IPS DF 6.9 (cell line): ENCODE data around the gene KCNN3.

ENCODE experiments used
- DNase-seq: peaks from one replicate; pipeline ENCODE4 v3.0.0-alpha.2; 2013; ENCODE audit warnings: low read depth, low spot score
- H3K27ac ChIP-seq: one replicate; pipeline ENCODE4 v1.5.1; 2013; ENCODE audit warnings: low read length, control low read depth
- H3K27me3 ChIP-seq: 2 replicates; pipeline ENCODE4 v1.6.1; 2013; ENCODE audit warnings: mild to moderate bottlenecking, low read length; ENCODE audit not compliant: control insufficient read depth, insufficient read depth
- H3K36me3 ChIP-seq: 2 replicates; pipeline ENCODE4 v1.6.1; 2013; ENCODE audit warnings: low read length; ENCODE audit not compliant: control insufficient read depth, insufficient read depth
- H3K4me1 ChIP-seq: 2 replicates; pipeline ENCODE4 v1.6.1; 2013; ENCODE audit warnings: low read length; ENCODE audit not compliant: control insufficient read depth, insufficient read depth
- H3K4me3 ChIP-seq: 2 replicates; pipeline ENCODE4 v1.5.1; 2013; ENCODE audit warnings: mild to moderate bottlenecking, low read length
- H3K9me3 ChIP-seq: 2 replicates; pipeline ENCODE4 v1.6.1; 2013; ENCODE audit warnings: low read length, inconsistent platforms; ENCODE audit not compliant: control insufficient read depth, insufficient read depth
- WGBS: extraction: QIAGEN DNeasy Blood & Tissue Kit; methylation state at CpG from one replicate; pipeline ENCODE4 v1.1.7; 2013; ENCODE audit warnings: mixed read lengths, missing lambda C conversion rate; ENCODE audit not compliant: insufficient read length, insufficient coverage; 5-methylcytosine and 5-hydroxymethylcytosine counted together

KCNN3 gene

GRCh38 chr1:154832384-154832783 is 37.7 kb downstream of the KCNN3 start:
- H3K4me3 ChIP-seq = no peak overlapping the region
- no CpG with 5 or more reads among the region's 2 CpGs for WGBS
- no peaks in the 10 kb centered on the region for H3K4me1 ChIP-seq
- H3K36me3 ChIP-seq = no peaks in the 10 kb centered on the region
- no peaks in the 10 kb centered on the region for H3K9me3 ChIP-seq
- H3K27me3 ChIP-seq = no peaks in the 10 kb centered on the region
- DNase-seq = no peak
- no peak overlapping the region for H3K27ac ChIP-seq

GRCh38 chr1:154831462-154831861 is 38.6 kb downstream of the KCNN3 start:
- no peak overlapping the region for H3K27ac ChIP-seq
- no CpG with 5 or more reads among the region's 2 CpGs for WGBS

GRCh38 chr1:154829062-154829461 is 41.0 kb downstream of the KCNN3 start:
- Histone ChIP-seq H3K9me3 (no peaks in the 10 kb centered on the region), H3K27me3 (no peaks in the 10 kb centered on the region), H3K4me3 (no peak overlapping the region), H3K4me1 (no peaks in the 10 kb centered on the region), H3K27ac (no peak overlapping the region), H3K36me3 (no peaks in the 10 kb centered on the region)
- WGBS = no CpG with 5 or more reads among the region's 5 CpGs
- no peak for DNase-seq

More at GRCh38 chr1:154831462-154831861, 38.6 kb downstream of the KCNN3 start:
- Histone ChIP-seq H3K36me3 (no peaks in the 10 kb centered on the region), H3K9me3 (no peaks in the 10 kb centered on the region), H3K27me3 (no peaks in the 10 kb centered on the region), H3K4me3 (no peak overlapping the region), H3K4me1 (no peaks in the 10 kb centered on the region)
- no peak for DNase-seq

GRCh38 chr1:154824179-154825000 is 45.7 kb downstream of the KCNN3 start:
- no peaks in the 10 kb centered on the region for H3K36me3 ChIP-seq
- no peaks in the 10 kb centered on the region for H3K9me3 ChIP-seq
- WGBS = no CpG with 5 or more reads among the region's 5 CpGs

GRCh38 chr1:154822717-154823116 is 47.4 kb downstream of the KCNN3 start:
- Histone ChIP-seq H3K27me3 (no peaks in the 10 kb centered on the region), H3K4me3 (no peak overlapping the region), H3K9me3 (no peaks in the 10 kb centered on the region), H3K4me1 (no peaks in the 10 kb centered on the region), H3K27ac (no peak overlapping the region), H3K36me3 (no peaks in the 10 kb centered on the region)
- WGBS = no CpG with 5 or more reads among the region's 6 CpGs
- DNase-seq = no peak

More at GRCh38 chr1:154824179-154825000, 45.7 kb downstream of the KCNN3 start:
- Histone ChIP-seq H3K4me3 (no peak overlapping the region), H3K27me3 (no peaks in the 10 kb centered on the region), H3K4me1 (no peaks in the 10 kb centered on the region), H3K27ac (no peak overlapping the region)
- DNase-seq = no peak

- Histone ChIP-seq H3K27ac (no peak overlapping the region), H3K9me3 (no peaks in the 10 kb centered on the region), H3K4me3 (no peak overlapping the region), H3K4me1 (no peaks in the 10 kb centered on the region), H3K36me3 (no peaks in the 10 kb centered on the region), H3K27me3 (no peaks in the 10 kb centered on the region)
- DNase-seq = no peak
- WGBS = no CpG with 5 or more reads among the region's 10 CpGs
These were observed 47.8 kb downstream of the KCNN3 start for GRCh38 chr1:154822233-154822632.

GRCh38 chr1:154821083-154821482 is 49.0 kb downstream of the KCNN3 start:
- H3K27me3 ChIP-seq = no peaks in the 10 kb centered on the region
- DNase-seq = no peak
- no peaks in the 10 kb centered on the region for H3K9me3 ChIP-seq
- H3K27ac ChIP-seq = no peak overlapping the region
- no peaks in the 10 kb centered on the region for H3K36me3 ChIP-seq
- no CpG with 5 or more reads among the region's 7 CpGs for WGBS
- no peaks in the 10 kb centered on the region for H3K4me1 ChIP-seq
- H3K4me3 ChIP-seq = no peak overlapping the region

- Histone ChIP-seq H3K36me3 (no peaks in the 10 kb centered on the region), H3K27ac (no peak overlapping the region), H3K4me1 (no peaks in the 10 kb centered on the region), H3K27me3 (no peaks in the 10 kb centered on the region), H3K9me3 (no peaks in the 10 kb centered on the region), H3K4me3 (no peak overlapping the region)
- DNase-seq = no peak
- no CpG with 5 or more reads among the region's 6 CpGs for WGBS
These were observed 49.4 kb downstream of the KCNN3 start for GRCh38 chr1:154820646-154821045.

- Histone ChIP-seq H3K27ac (no peak overlapping the region), H3K4me3 (no peak overlapping the region), H3K4me1 (no peaks in the 10 kb centered on the region), H3K9me3 (no peaks in the 10 kb centered on the region), H3K27me3 (no peaks in the 10 kb centered on the region), H3K36me3 (no peaks in the 10 kb centered on the region)
- WGBS = no CpG with 5 or more reads among the region's 7 CpGs
- peak; percentile 16 for DNase-seq
These were observed 50.2 kb downstream of the KCNN3 start for GRCh38 chr1:154819628-154820590.

GRCh38 chr1:154818911-154819310 is 51.2 kb downstream of the KCNN3 start:
- no CpG with 5 or more reads among the region's 6 CpGs for WGBS
- no peaks in the 10 kb centered on the region for H3K36me3 ChIP-seq

More at GRCh38 chr1:154818911-154819310, 51.2 kb downstream of the KCNN3 start:
- H3K27me3 ChIP-seq = no peaks in the 10 kb centered on the region
- H3K4me3 ChIP-seq = no peak overlapping the region
- H3K27ac ChIP-seq = no peak overlapping the region
- H3K4me1 ChIP-seq = no peaks in the 10 kb centered on the region
- no peaks in the 10 kb centered on the region for H3K9me3 ChIP-seq
- no peak for DNase-seq
